H1 (cell line): ENCODE measurements around the gene ACOT7. TPM values are rescaled to one million over a fixed set of nuclear protein-coding genes. Genes with fewer than 3 reads are reported as not detected.

Experiments
- CTCF ChIA-PET: fragments of 300-600 bp; sonication (Branson Sonifier 250); formaldehyde crosslinking; loops from one replicate; lab custom pipeline; 2021; ENCODE audit not compliant: partially characterized antibody; lab: Charles Lee
- POLR2A ChIA-PET: fragments of 300-600 bp; sonication (Branson Sonifier 250); formaldehyde crosslinking; loops from one replicate; lab custom pipeline; 2021; ENCODE audit warnings: inconsistent platforms; ENCODE audit not compliant: partially characterized antibody; lab: Charles Lee
- DNase-seq, 2 experiments: peaks; one replicate each; pipeline versions ENCODE4 v3.0.0 to v3.0.0-alpha.2; 2010 to 2022; ENCODE audit warnings: low spot score in 2 of 2, low read depth in 1 of 2, mixed read lengths in 1 of 2
- FAIRE-seq: peaks from 2 replicates; lab custom pipeline; 2011; peaks lifted over from hg19 to GRCh38; lab: Jason Lieb, UNC
- H2AFZ ChIP-seq: 2 replicates; pipeline ENCODE4 v1.8.1; 2012; ENCODE audit warnings: low read length, inconsistent platforms
- H2AK5ac ChIP-seq: 2 replicates; pipeline ENCODE4 v1.6.1; 2013; ENCODE audit warnings: low read depth, low read length
- H2BK120ac ChIP-seq: replicated peaks from 2 replicates; pipeline ENCODE3; 2013; ENCODE audit warnings: low read depth, low read length, inconsistent platforms
- H2BK12ac ChIP-seq: 2 replicates; pipeline ENCODE4 v1.6.1; 2013; ENCODE audit warnings: low read depth, low read length
- H2BK15ac ChIP-seq: 2 replicates; pipeline ENCODE4 v1.6.1; 2013; ENCODE audit warnings: low read length
- H2BK20ac ChIP-seq: 2 replicates; pipeline ENCODE4 v1.6.1; 2013; ENCODE audit warnings: low read length
- H2BK5ac ChIP-seq: 2 replicates; pipeline ENCODE4 v1.6.1; 2013; ENCODE audit warnings: low read depth, low read length
- H3K14ac ChIP-seq: 2 replicates; pipeline ENCODE4 v1.6.1; 2013; ENCODE audit warnings: inconsistent platforms; ENCODE audit not compliant: insufficient read length
- H3K18ac ChIP-seq: 2 replicates; pipeline ENCODE4 v1.6.1; 2013; ENCODE audit warnings: low read length; ENCODE audit errors: extremely low read depth
- H3K23ac ChIP-seq: 2 replicates; pipeline ENCODE4 v1.6.1; 2013; ENCODE audit warnings: inconsistent platforms; ENCODE audit not compliant: insufficient read length
- H3K23me2 ChIP-seq: 2 replicates; pipeline ENCODE4 v1.6.1; 2013; ENCODE audit warnings: low read depth, low read length
- H3K27ac ChIP-seq: 2 replicates; pipeline ENCODE4 v1.6.1; 2011; ENCODE audit warnings: low read depth, low read length, inconsistent platforms
- H3K27me3 ChIP-seq, 4 experiments: replicated peaks in 1 of 4; 1 replicate in 1 of 4; 2 replicates in 3 of 4; pipeline versions ENCODE4 v1.6.1 to v1.8.1; 2011 to 2013; ENCODE audit warnings: low read length in 3 of 4, mild to moderate bottlenecking in 3 of 4, inconsistent platforms in 2 of 4, mixed read lengths in 2 of 4, moderate library complexity in 1 of 4; ENCODE audit not compliant: control insufficient read depth in 3 of 4, insufficient read depth in 3 of 4; ENCODE audit errors: extremely low read depth in 1 of 4
- H3K36me3 ChIP-seq, 4 experiments: 2 replicates each; pipeline versions ENCODE4 v1.6.1 to v1.8.1; 2011 to 2013; ENCODE audit warnings: mild to moderate bottlenecking in 4 of 4, low read length in 3 of 4, moderate library complexity in 2 of 4, control low read depth in 1 of 4, inconsistent platforms in 1 of 4; ENCODE audit not compliant: insufficient read depth in 4 of 4, control insufficient read depth in 2 of 4
- H3K4ac ChIP-seq: replicated peaks from 2 replicates; pipeline ENCODE3; 2013; ENCODE audit warnings: low read length, low read depth, mixed read lengths, inconsistent platforms; ENCODE audit not compliant: insufficient read length
- H3K4me1 ChIP-seq, 4 experiments: replicated peaks in 1 of 4; 1 replicate in 1 of 4; 2 replicates in 3 of 4; pipeline versions ENCODE4 v1.6.1 to v1.8.1; 2011 to 2013; ENCODE audit warnings: low read length in 3 of 4, inconsistent platforms in 2 of 4, mixed read lengths in 1 of 4; ENCODE audit not compliant: insufficient read depth in 4 of 4, control insufficient read depth in 3 of 4
- H3K4me2 ChIP-seq, 2 experiments: 2 replicates each; pipeline versions ENCODE4 v1.6.1 to v1.8.1; 2011 to 2013; ENCODE audit warnings: low read depth in 2 of 2, low read length in 2 of 2, control low read depth in 1 of 2, inconsistent platforms in 1 of 2, mild to moderate bottlenecking in 1 of 2; ENCODE audit not compliant: insufficient read depth in 1 of 2
- H3K4me3 ChIP-seq, 4 experiments: fragments of 200-600, 300-600 bp in 1 of 4; sonication (generic), shearing (Covaris generic), sonication (Bioruptor Twin) in 1 of 4; 2 replicates each; pipeline versions ENCODE4 v1.5.1 to v1.8.1; 2011 to 2016; ENCODE audit warnings: low read length in 4 of 4, low read depth in 3 of 4, control low read depth in 2 of 4, inconsistent platforms in 2 of 4, mild to moderate bottlenecking in 2 of 4, mixed read lengths in 1 of 4, moderate library complexity in 1 of 4; ENCODE audit not compliant: insufficient read depth in 2 of 4; ENCODE audit errors: extremely low read depth in 1 of 4
- H3K56ac ChIP-seq: replicated peaks from 2 replicates; pipeline ENCODE3; 2013; ENCODE audit warnings: low read depth, mild to moderate bottlenecking, mixed read lengths, low read length, inconsistent platforms; ENCODE audit not compliant: insufficient read length
- H3K79me1 ChIP-seq: 2 replicates; pipeline ENCODE4 v1.6.1; 2013; ENCODE audit warnings: low read depth, low read length, control low read depth
- H3K79me2 ChIP-seq, 2 experiments: 2 replicates each; pipeline versions ENCODE4 v1.6.1 to v1.8.1; 2012 to 2013; ENCODE audit warnings: low read length in 2 of 2, mild to moderate bottlenecking in 2 of 2, inconsistent platforms in 1 of 2; ENCODE audit not compliant: insufficient read depth in 2 of 2, control insufficient read depth in 1 of 2
- H3K9ac ChIP-seq, 4 experiments: replicated peaks in 1 of 4; 1 replicate in 1 of 4; 2 replicates in 3 of 4; pipeline versions ENCODE4 v1.6.1 to v1.8.1; 2011 to 2013; ENCODE audit warnings: low read depth in 3 of 4, low read length in 3 of 4, control low read depth in 2 of 4, mild to moderate bottlenecking in 2 of 4, moderate library complexity in 2 of 4, inconsistent platforms in 1 of 4; ENCODE audit errors: extremely low read depth in 1 of 4
- H3K9me3 ChIP-seq, 2 experiments: 2 replicates each; pipeline versions ENCODE4 v1.6.1 to v1.8.1; 2012 to 2013; ENCODE audit warnings: mild to moderate bottlenecking in 2 of 2, moderate library complexity in 2 of 2, control low read depth in 1 of 2, inconsistent platforms in 1 of 2, low read depth in 1 of 2, low read length in 1 of 2, mixed read lengths in 1 of 2; ENCODE audit not compliant: insufficient read depth in 2 of 2
- H4K20me1 ChIP-seq, 2 experiments: replicated peaks in 1 of 2; 2 replicates each; pipeline versions ENCODE3 to v1.8.1; 2011 to 2013; ENCODE audit warnings: inconsistent platforms in 2 of 2, low read length in 2 of 2, mild to moderate bottlenecking in 1 of 2; ENCODE audit not compliant: insufficient read depth in 2 of 2, control insufficient read depth in 1 of 2
- H4K5ac ChIP-seq: 2 replicates; pipeline ENCODE4 v1.6.1; 2013; ENCODE audit warnings: low read length, low read depth, mixed read lengths, inconsistent platforms; ENCODE audit not compliant: insufficient read length
- H4K8ac ChIP-seq: 2 replicates; pipeline ENCODE4 v1.8.0; 2013; ENCODE audit warnings: mild to moderate bottlenecking, moderate library complexity, low read length, inconsistent platforms; ENCODE audit not compliant: insufficient read depth; ENCODE audit errors: extremely low read depth
- H4K91ac ChIP-seq: replicated peaks from 2 replicates; pipeline ENCODE3; 2013; ENCODE audit warnings: low read length, mixed read lengths, inconsistent platforms; ENCODE audit not compliant: insufficient read length
- BRCA1 ChIP-seq: IDR thresholded peaks from 2 replicates; pipeline ENCODE4 v1.6.1; 2012; ENCODE audit warnings: low read depth, low read length, improper control_type of control experiment
- CHD1 ChIP-seq: IDR thresholded peaks from 2 replicates; pipeline ENCODE4 v1.6.1; 2012; ENCODE audit warnings: low read depth, low read length, improper control_type of control experiment
- CTBP2 ChIP-seq: IDR thresholded peaks from 2 replicates; pipeline ENCODE4 v1.7.0; 2011; ENCODE audit warnings: borderline replicate concordance, mild to moderate bottlenecking, moderate library complexity, mixed read lengths, low read length; ENCODE audit not compliant: insufficient read depth, insufficient read length
- GTF2F1 ChIP-seq: IDR thresholded peaks from 2 replicates; pipeline ENCODE4 v1.6.1; 2012; ENCODE audit warnings: low read depth, low read length, improper control_type of control experiment, borderline replicate concordance
- HDAC2 ChIP-seq, 2 experiments: fragments of 300-600 bp in 1 of 2; sonication (generic) in 1 of 2; IDR thresholded peaks; 2 replicates each; pipeline ENCODE4 v1.6.1; 2011 to 2012; ENCODE audit warnings: low read depth in 2 of 2, low read length in 2 of 2, mild to moderate bottlenecking in 2 of 2, moderate library complexity in 2 of 2, borderline replicate concordance in 1 of 2, inconsistent platforms in 1 of 2
- HDAC6 ChIP-seq: IDR thresholded peaks from one replicate; pipeline ENCODE4 v1.7.1; 2012; ENCODE audit warnings: low read depth, mild to moderate bottlenecking, inconsistent platforms, low read length, moderate library complexity
- MAX ChIP-seq: IDR thresholded peaks from 2 replicates; pipeline ENCODE4 v1.6.1; 2012; ENCODE audit warnings: inconsistent platforms
- NANOG ChIP-seq: IDR thresholded peaks from 2 replicates; pipeline ENCODE4 v1.6.1; 2011; ENCODE audit warnings: low read length, low read depth, mild to moderate bottlenecking, inconsistent platforms; ENCODE audit not compliant: insufficient read depth, poor library complexity, severe bottlenecking
- POLR2A ChIP-seq, 2 experiments: IDR thresholded peaks; 1 replicate in 1 of 2; 2 replicates in 1 of 2; pipeline ENCODE4 v1.6.1; 2011; ENCODE audit warnings: low read depth in 2 of 2, low read length in 2 of 2, mild to moderate bottlenecking in 2 of 2; ENCODE audit errors: control extremely low read depth in 1 of 2
- RBBP5 ChIP-seq: IDR thresholded peaks from 2 replicates; pipeline ENCODE4 v1.7.1; 2012; ENCODE audit warnings: low read depth, mild to moderate bottlenecking, inconsistent platforms, low read length, moderate library complexity, borderline replicate concordance
- SIN3A ChIP-seq, 2 experiments: IDR thresholded peaks in 1 of 2; conservative IDR thresholded peaks in 1 of 2; 2 replicates each; pipeline ENCODE4 v1.6.1; 2011 to 2012; ENCODE audit warnings: low read length in 2 of 2, improper control_type of control experiment in 1 of 2, low read depth in 1 of 2, mild to moderate bottlenecking in 1 of 2
- SIRT6 ChIP-seq: IDR thresholded peaks from one replicate; pipeline ENCODE4 v1.7.1; 2012; ENCODE audit warnings: low read length, inconsistent platforms
- SP4 ChIP-seq: IDR thresholded peaks from 2 replicates; pipeline ENCODE4 v1.6.1; 2012; ENCODE audit warnings: low read length, inconsistent platforms
- TEAD4 ChIP-seq: IDR thresholded peaks from 2 replicates; pipeline ENCODE4 v1.6.1; 2012; ENCODE audit warnings: low read depth, low read length, inconsistent platforms, mixed read lengths
- WGBS, 2 experiments: shearing (Covaris generic) in 1 of 2; methylation state at CpG; one replicate each; pipeline versions ENCODE4 v1.1.6 to v1.1.7; 2013 to 2015; ENCODE audit warnings: low lambda C conversion rate in 2 of 2, mixed read lengths in 2 of 2, inconsistent platforms in 1 of 2, low coverage in 1 of 2, missing lambda C conversion rate in 1 of 2; ENCODE audit not compliant: insufficient replicate concordance in 2 of 2, insufficient coverage in 1 of 2, insufficient read length in 1 of 2; ENCODE audit errors: extremely low coverage in 1 of 2, missing lambda C conversion rate in 1 of 2; 5-methylcytosine and 5-hydroxymethylcytosine counted together
- polyA plus RNA-seq, 7 experiments: library from polyadenylated mRNA; depleted of rRNA in 3 of 7; stranded (reverse) in 5 of 7; unstranded in 2 of 7; fragments of >200 nt in 5 of 7; fragments of 200-250 nt in 2 of 7; gene quantifications; 1 replicate in 5 of 7; 2 replicates in 1 of 7; 4 replicates in 1 of 7; pipeline versions ENCODE4 v1.2.1 to v1.2.3, GENCODE V29; 2011 to 2013; ENCODE audit warnings: missing spikeins in 2 of 7, mixed read lengths in 2 of 7
- total RNA-seq: library from RNA; stranded (reverse); fragmentation: NEBNext Ultra II Directional; extraction: Animal tissue kit (Norgen Biotek cat#: 25700); gene quantifications from 2 replicates; pipeline ENCODE4 v1.2.1, GENCODE V29; 2021

The ACOT7 gene
- total and polyA plus RNA-seq, 2 of the 8 experiments (the other 6 are each of a cell fraction or from before 2014, with no cell fraction given): 151 to 214 TPM

GRCh38 chr1:6270401-6270800 is 123.2 kb downstream of the ACOT7 start:
- no peak overlapping the region for H4K91ac ChIP-seq
- H2AK5ac ChIP-seq: no peak overlapping the region
- no peaks in the 10 kb centered on the region; a peak in 2 of 8 replicates for H3K36me3 ChIP-seq
- peaks cover 3 to 19% of the 10 kb centered on the region in 2 experiments for H4K20me1 ChIP-seq
- H3K27me3 ChIP-seq: no peaks in the 10 kb centered on the region
- no peaks in the 10 kb centered on the region for H3K79me2 ChIP-seq
- no peak overlapping the region for H4K5ac ChIP-seq
- 94% methylated on average over 7 of the region's 8 CpGs; no CpG with 5 or more reads in 1 of the 2 experiments for WGBS, 2 experiments
- H2BK15ac ChIP-seq: no peak overlapping the region
- H3K23ac ChIP-seq: no peak overlapping the region
- H3K4me2 ChIP-seq: no peak overlapping the region
- no peak overlapping the region for H3K18ac ChIP-seq
- no peak overlapping the region for H2BK120ac ChIP-seq
- no peak overlapping the region for H3K56ac ChIP-seq
- H3K79me1 ChIP-seq: no peaks in the 10 kb centered on the region
- H4K8ac ChIP-seq: no peak overlapping the region; the same call in 1 of the 2 replicates
- H3K23me2 ChIP-seq: no peaks in the 10 kb centered on the region
- ChIA-PET CTCF (interaction anchor here (1.1 to 5.9 kb wide), 9 partner anchors 24 to 143 kb away, joined by 3 to 28 read pairs (median 3); no protein-coding TSS in a partner anchor), POLR2A (interaction anchor here (1.4 kb wide), 1 partner anchor 9 kb away, joined by 4 read pairs; no protein-coding TSS in a partner anchor)
- H3K9ac ChIP-seq: no peak overlapping the region
- no peak overlapping the region for H2AFZ ChIP-seq
- DNase-seq: no peak
- no peak overlapping the region for H3K14ac ChIP-seq
- peaks cover 0 to 18% (median 8%) of the 10 kb centered on the region in 4 experiments; a peak in 6 of 7 replicates for H3K4me1 ChIP-seq
- peak overlapping the region; percentile 44; the same call in 1 of the 2 replicates for H2BK5ac ChIP-seq
- no peak overlapping the region for H3K4me3 ChIP-seq
- no peak overlapping the region for H3K27ac ChIP-seq
- no peak overlapping the region for H2BK12ac ChIP-seq
- FAIRE-seq: no peak
- no peak overlapping the region for H3K4ac ChIP-seq
- no peaks in the 10 kb centered on the region for H3K9me3 ChIP-seq
- no peak overlapping the region for H2BK20ac ChIP-seq
- TF ChIP-seq TEAD4 (no peak), BRCA1 (no peak), HDAC6 (no peak), CHD1 (no peak), NANOG (no peak), RBBP5 (no peak), MAX (no peak), SIRT6 (no peak), HDAC2 (IDR thresholded peaks at IDR 0.05; ENCODE audit: borderline replicate concordance in 1 of 2, low read depth in 2 of 2, low read length in 2 of 2) (no peak), POLR2A (IDR thresholded peaks at IDR 0.05; ENCODE audit: control extremely low read depth in 1 of 2, low read depth in 2 of 2, low read length in 2 of 2) (no peak), CTBP2 (no peak), GTF2F1 (no peak), SP4 (no peak), SIN3A (conservative IDR thresholded peaks at IDR 0.05 in 1 of 2, IDR thresholded peaks at IDR 0.05 in 1 of 2; ENCODE audit: low read depth in 1 of 2, low read length in 2 of 2) (no peak)
